ENCODE results near the gene ST6GALNAC1. TPM values are rescaled to one million over a fixed set of nuclear protein-coding genes. Genes with fewer than 3 reads are reported as not detected.

ST6GALNAC1 gene
- total and polyA plus RNA-seq, 2 of the 13 experiments (the other 11 are each of a cell fraction or from before 2014, with no cell fraction given): not detected

DNA sequence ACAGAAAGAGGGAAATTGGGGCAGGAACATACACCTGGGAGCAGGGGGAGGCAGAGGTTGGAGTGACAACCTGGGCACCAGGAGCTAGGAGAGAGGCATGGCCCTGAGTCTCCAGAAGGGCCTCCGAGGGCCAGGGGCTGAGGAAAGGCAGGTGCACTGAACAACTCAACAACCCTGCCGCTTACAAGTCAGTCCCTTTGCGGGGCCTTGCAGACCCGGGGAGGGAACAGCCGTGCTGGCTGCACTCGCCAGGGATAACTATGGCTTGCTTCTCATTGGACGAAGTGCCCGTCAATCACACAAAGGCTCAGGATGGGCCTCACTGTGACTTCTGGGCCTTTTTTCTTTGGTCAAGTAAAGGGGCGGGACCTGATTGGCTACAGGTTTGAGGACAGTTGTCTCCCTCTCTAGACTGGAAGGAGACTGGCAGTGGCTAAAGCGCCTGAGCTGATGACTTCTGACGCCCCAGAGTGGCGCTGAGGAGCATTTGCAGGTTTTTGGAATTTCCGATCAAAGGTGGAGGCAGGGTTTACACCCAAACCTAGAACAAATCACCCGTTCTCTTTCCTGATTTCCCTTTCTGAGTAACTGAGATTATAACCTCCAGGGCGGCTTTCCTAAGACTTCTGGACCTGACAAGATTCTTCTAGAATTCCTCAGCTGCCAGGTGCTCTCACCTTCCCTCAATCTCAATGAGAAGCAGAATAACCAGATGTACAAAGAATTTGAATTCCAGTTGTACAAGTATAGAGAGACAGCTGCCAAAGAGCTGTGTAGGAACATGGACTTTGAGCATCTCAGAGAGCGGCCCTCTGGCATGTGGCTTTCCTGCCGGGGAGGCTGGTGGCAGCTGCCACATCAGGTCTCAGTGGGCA, 30.3 kb downstream of the ST6GALNAC1 start (continued):
- TF ChIP-seq FOXP1 (IDR thresholded peaks at IDR 0.05): no peak
- no peak for TF ChIP-seq FOXP1 (CRISPR knock-in tag; IDR thresholded peaks at IDR 0.05)
- no peak for TF ChIP-seq ZNF335 (CRISPR knock-in tag; IDR thresholded peaks at IDR 0.05)
- TF ChIP-seq ZNF782 (CRISPR knock-in tag; IDR thresholded peaks at IDR 0.05; ENCODE audit: borderline replicate concordance): no peak; the same call in 1 of the 2 replicates
- no peak for TF ChIP-seq ZBTB7A (CRISPR knock-in tag; IDR thresholded peaks at IDR 0.05)
- TF ChIP-seq PHB2 (IDR thresholded peaks at IDR 0.05; ENCODE audit: partially characterized antibody): no peak
- TF ChIP-seq ZNF296 (CRISPR knock-in tag; conservative IDR thresholded peaks at IDR 0.05): no peak
- TF ChIP-seq ZSCAN21 (CRISPR knock-in tag; IDR thresholded peaks at IDR 0.05; ENCODE audit: borderline replicate concordance): no peak
- TF ChIP-seq, protein P1, sequence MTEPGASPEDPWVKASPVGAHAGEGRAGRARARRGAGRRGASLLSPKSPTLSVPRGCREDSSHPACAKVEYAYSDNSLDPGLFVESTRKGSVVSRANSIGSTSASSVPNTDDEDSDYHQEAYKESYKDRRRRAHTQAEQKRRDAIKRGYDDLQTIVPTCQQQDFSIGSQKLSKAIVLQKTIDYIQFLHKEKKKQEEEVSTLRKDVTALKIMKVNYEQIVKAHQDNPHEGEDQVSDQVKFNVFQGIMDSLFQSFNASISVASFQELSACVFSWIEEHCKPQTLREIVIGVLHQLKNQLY (CRISPR knock-in tag; IDR thresholded peaks at IDR 0.05): no peak
- TF ChIP-seq ZBTB26 (CRISPR knock-in tag; IDR thresholded peaks at IDR 0.05; ENCODE audit: borderline replicate concordance): no peak
- TF ChIP-seq, protein P2, sequence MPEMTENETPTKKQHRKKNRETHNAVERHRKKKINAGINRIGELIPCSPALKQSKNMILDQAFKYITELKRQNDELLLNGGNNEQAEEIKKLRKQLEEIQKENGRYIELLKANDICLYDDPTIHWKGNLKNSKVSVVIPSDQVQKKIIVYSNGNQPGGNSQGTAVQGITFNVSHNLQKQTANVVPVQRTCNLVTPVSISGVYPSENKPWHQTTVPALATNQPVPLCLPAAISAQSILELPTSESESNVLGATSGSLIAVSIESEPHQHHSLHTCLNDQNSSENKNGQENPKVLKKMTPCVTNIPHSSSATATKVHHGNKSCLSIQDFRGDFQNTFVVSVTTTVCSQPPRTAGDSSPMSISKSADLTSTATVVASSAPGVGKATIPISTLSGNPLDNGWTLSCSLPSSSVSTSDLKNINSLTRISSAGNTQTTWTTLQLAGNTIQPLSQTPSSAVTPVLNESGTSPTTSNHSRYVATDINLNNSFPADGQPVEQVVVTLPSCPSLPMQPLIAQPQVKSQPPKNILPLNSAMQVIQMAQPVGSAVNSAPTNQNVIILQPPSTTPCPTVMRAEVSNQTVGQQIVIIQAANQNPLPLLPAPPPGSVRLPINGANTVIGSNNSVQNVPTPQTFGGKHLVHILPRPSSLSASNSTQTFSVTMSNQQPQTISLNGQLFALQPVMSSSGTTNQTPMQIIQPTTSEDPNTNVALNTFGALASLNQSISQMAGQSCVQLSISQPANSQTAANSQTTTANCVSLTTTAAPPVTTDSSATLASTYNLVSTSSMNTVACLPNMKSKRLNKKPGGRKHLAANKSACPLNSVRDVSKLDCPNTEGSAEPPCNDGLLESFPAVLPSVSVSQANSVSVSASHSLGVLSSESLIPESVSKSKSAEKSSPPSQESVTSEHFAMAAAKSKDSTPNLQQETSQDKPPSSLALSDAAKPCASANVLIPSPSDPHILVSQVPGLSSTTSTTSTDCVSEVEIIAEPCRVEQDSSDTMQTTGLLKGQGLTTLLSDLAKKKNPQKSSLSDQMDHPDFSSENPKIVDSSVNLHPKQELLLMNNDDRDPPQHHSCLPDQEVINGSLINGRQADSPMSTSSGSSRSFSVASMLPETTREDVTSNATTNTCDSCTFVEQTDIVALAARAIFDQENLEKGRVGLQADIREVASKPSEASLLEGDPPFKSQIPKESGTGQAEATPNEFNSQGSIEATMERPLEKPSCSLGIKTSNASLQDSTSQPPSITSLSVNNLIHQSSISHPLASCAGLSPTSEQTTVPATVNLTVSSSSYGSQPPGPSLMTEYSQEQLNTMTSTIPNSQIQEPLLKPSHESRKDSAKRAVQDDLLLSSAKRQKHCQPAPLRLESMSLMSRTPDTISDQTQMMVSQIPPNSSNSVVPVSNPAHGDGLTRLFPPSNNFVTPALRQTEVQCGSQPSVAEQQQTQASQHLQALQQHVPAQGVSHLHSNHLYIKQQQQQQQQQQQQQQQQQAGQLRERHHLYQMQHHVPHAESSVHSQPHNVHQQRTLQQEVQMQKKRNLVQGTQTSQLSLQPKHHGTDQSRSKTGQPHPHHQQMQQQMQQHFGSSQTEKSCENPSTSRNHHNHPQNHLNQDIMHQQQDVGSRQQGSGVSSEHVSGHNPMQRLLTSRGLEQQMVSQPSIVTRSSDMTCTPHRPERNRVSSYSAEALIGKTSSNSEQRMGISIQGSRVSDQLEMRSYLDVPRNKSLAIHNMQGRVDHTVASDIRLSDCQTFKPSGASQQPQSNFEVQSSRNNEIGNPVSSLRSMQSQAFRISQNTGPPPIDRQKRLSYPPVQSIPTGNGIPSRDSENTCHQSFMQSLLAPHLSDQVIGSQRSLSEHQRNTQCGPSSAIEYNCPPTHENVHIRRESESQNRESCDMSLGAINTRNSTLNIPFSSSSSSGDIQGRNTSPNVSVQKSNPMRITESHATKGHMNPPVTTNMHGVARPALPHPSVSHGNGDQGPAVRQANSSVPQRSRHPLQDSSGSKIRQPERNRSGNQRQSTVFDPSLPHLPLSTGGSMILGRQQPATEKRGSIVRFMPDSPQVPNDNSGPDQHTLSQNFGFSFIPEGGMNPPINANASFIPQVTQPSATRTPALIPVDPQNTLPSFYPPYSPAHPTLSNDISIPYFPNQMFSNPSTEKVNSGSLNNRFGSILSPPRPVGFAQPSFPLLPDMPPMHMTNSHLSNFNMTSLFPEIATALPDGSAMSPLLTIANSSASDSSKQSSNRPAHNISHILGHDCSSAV (CRISPR knock-in tag; IDR thresholded peaks at IDR 0.05; ENCODE audit: borderline replicate concordance): no peak
- TF ChIP-seq ARID3A (IDR thresholded peaks at IDR 0.05; ENCODE audit: low read depth, low read length): no peak
- no peak for TF ChIP-seq ZNF775 (CRISPR knock-in tag; IDR thresholded peaks at IDR 0.05; ENCODE audit: borderline replicate concordance)
- TF ChIP-seq MTA3 (CRISPR knock-in tag; IDR thresholded peaks at IDR 0.05): no peak
- TF ChIP-seq TARDBP (CRISPR knock-in tag; IDR thresholded peaks at IDR 0.05): 0 out of 2 replicates have a peak, but pooled peaks have one; percentile 46
- TF ChIP-seq EZH2 (conservative IDR thresholded peaks at IDR 0.05; ENCODE audit: low read depth, low read length): no peak
- TF ChIP-seq BHLHE40 (IDR thresholded peaks at IDR 0.05; ENCODE audit: low read length): no peak
- no peak for TF ChIP-seq PAX8 (CRISPR knock-in tag; IDR thresholded peaks at IDR 0.05; ENCODE audit: borderline replicate concordance)

All from HepG2 (cell line).